SU-DHL-6 (cell line): ENCODE measurements around the gene PTGDS.

Experiments
- H2AFZ ChIP-seq: fragments of 200-600 bp; sonication (generic); 2 replicates; pipeline ENCODE4 v1.6.1; 2014; ENCODE audit warnings: low read depth, mild to moderate bottlenecking, moderate library complexity, mixed read lengths, antibody characterized with exemption, low read length; ENCODE audit not compliant: severe bottlenecking
- H3F3A ChIP-seq: fragments of 200-600 bp; shearing (Covaris generic); 2 replicates; pipeline ENCODE4 v1.6.0; 2016; ENCODE audit warnings: antibody characterized with exemption, mild to moderate bottlenecking; ENCODE audit not compliant: insufficient read depth
- H3K27ac ChIP-seq: fragments of 200-600 bp; sonication (generic); 2 replicates; pipeline ENCODE4 v1.5.1; 2016; ENCODE audit warnings: low read depth, mild to moderate bottlenecking, low read length, moderate library complexity, mixed read lengths
- H3K27me3 ChIP-seq: fragments of 200-600 bp; sonication (generic), shearing (Covaris generic); 2 replicates; pipeline ENCODE4 v1.6.0; 2014; ENCODE audit warnings: mild to moderate bottlenecking, low read length
- H3K36me3 ChIP-seq: fragments of 200-600 bp; sonication (generic); 2 replicates; pipeline ENCODE4 v1.6.1; 2014; ENCODE audit warnings: mild to moderate bottlenecking, low read length, mixed read lengths
- H3K4me2 ChIP-seq: fragments of 300-600, 200-600 bp; shearing (Covaris generic), sonication (generic); 2 replicates; pipeline ENCODE4 v1.6.0; 2014; ENCODE audit warnings: low read length, low read depth, mild to moderate bottlenecking; ENCODE audit not compliant: poor library complexity, severe bottlenecking
- H3K4me3 ChIP-seq: fragments of 200-600 bp; sonication (generic); 2 replicates; pipeline ENCODE4 v1.5.1; 2014; ENCODE audit warnings: antibody characterized with exemption, low read length, mild to moderate bottlenecking, mixed read lengths; ENCODE audit not compliant: insufficient read depth, poor library complexity, severe bottlenecking
- H3K79me2 ChIP-seq: fragments of 200-600 bp; sonication (generic); 2 replicates; pipeline ENCODE4 v1.6.1; 2014; ENCODE audit warnings: mild to moderate bottlenecking, low read length, moderate library complexity; ENCODE audit not compliant: insufficient read depth
- H3K9ac ChIP-seq: fragments of 200-600 bp; sonication (generic); 2 replicates; pipeline ENCODE4 v1.7.0; 2014; ENCODE audit warnings: mild to moderate bottlenecking, low read length
- H3K9me2 ChIP-seq: fragments of 200-600 bp; sonication (generic); replicated peaks from 2 replicates; pipeline ENCODE4 v1.6.1; 2014; ENCODE audit warnings: low read length; ENCODE audit not compliant: insufficient read depth
- H3K9me3 ChIP-seq: fragments of 200-600 bp; sonication (generic); 2 replicates; pipeline ENCODE4 v1.6.1; 2014; ENCODE audit warnings: low read length, mixed read lengths; ENCODE audit not compliant: insufficient read depth
- H4K20me1 ChIP-seq: fragments of 200-600 bp; sonication (generic); 2 replicates; pipeline ENCODE4 v1.6.1; 2014; ENCODE audit warnings: low read depth, mild to moderate bottlenecking, antibody characterized with exemption, low read length, moderate library complexity, mixed read lengths
- CTCF ChIP-seq: fragments of 200-600 bp; sonication (generic); IDR thresholded peaks from one replicate; pipeline ENCODE4 v1.5.1; 2017; ENCODE audit warnings: antibody characterized with exemption, mild to moderate bottlenecking, low read length, moderate library complexity; ENCODE audit not compliant: insufficient read depth, poor library complexity, severe bottlenecking
- EZH2phosphoT487 ChIP-seq: fragments of 200-600 bp; sonication (generic), shearing (Covaris generic); conservative IDR thresholded peaks from 2 replicates; pipeline ENCODE4 v1.6.1; 2018; ENCODE audit warnings: mild to moderate bottlenecking, antibody characterized with exemption, low read length, moderate library complexity, mixed read lengths

PTGDS gene

DNA sequence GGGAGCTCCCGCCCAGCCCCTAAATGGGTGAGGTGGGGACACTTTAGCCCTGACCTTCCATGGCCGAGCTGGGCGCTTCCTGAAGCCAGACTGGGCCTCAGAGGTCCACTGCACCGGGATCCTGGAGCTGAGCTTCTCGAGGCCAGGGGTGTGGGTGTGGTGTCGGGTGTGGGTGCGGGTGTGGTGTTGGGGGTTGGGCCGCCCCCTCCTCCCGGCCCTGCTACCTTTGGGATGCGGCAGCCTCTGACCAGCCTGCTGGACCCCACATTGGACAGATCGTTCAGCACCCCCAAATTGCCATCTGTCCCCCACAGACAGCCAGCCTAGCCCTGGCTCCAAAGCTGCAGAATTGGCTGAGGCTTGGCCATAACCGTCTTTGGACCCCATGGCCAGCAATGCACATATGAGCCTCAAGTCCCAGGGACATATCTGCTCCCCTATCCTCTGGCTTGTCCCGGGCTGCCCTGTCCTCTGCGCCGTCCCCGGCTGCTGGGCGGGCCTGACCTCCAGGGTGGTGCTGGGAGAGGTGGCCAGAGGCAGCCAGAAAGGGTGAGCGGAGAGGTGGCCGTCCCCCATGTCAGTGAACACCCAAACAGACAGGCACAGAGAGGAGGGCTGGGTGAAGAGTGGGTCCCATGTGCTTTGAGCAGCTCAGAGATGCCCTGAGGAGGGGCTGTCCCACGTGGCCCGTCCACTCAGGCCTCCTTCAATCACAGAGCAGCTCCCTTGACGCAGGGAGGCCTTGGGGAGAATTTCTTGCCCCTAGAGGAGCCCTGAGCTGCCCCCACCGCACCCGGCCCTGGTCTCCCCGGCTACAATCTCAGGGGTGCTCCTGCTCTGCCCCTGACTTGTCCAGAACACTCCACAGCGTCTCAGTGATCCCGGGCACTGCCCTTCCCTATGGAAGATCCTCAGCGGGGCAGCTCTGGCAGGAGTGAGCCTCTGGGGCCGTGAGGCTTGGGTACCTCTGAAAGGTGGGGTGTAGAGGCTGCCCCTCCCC, 3.4 kb upstream of the PTGDS start:
- no peaks in the 10 kb centered on the region for H4K20me1 ChIP-seq
- no peaks in the 10 kb centered on the region for H3K27me3 ChIP-seq
- H3K36me3 ChIP-seq = no peaks in the 10 kb centered on the region
- H3K9me3 ChIP-seq = no peaks in the 10 kb centered on the region
- no peak overlapping the region for H3K9ac ChIP-seq
- no peak overlapping the region for H2AFZ ChIP-seq
- TF ChIP-seq CTCF (no peak), EZH2phosphoT487 (no peak)
- no peaks in the 10 kb centered on the region for H3K9me2 ChIP-seq
- no peaks in the 10 kb centered on the region for H3K79me2 ChIP-seq
- no peaks in the 10 kb centered on the region for H3F3A ChIP-seq
- H3K4me2 ChIP-seq = no peak overlapping the region
- H3K4me3 ChIP-seq = no peak overlapping the region
- no peak overlapping the region for H3K27ac ChIP-seq

GRCh38 chr9:136974817-136975535, 2.3 kb upstream of the PTGDS start:
- H3K9me2 ChIP-seq = no peaks in the 10 kb centered on the region
- no peaks in the 10 kb centered on the region for H3K27me3 ChIP-seq
- H3K9ac ChIP-seq = no peak overlapping the region
- H3K27ac ChIP-seq = no peak overlapping the region
- H3K9me3 ChIP-seq = no peaks in the 10 kb centered on the region
- no peaks in the 10 kb centered on the region for H3F3A ChIP-seq
- H3K4me2 ChIP-seq = no peak overlapping the region
- H3K36me3 ChIP-seq = no peaks in the 10 kb centered on the region
- H4K20me1 ChIP-seq = no peaks in the 10 kb centered on the region
- no peak for TF ChIP-seq EZH2phosphoT487
- TF ChIP-seq CTCF = no peak
- no peaks in the 10 kb centered on the region for H3K79me2 ChIP-seq
- H2AFZ ChIP-seq = no peak overlapping the region
- H3K4me3 ChIP-seq = no peak overlapping the region

DNA sequence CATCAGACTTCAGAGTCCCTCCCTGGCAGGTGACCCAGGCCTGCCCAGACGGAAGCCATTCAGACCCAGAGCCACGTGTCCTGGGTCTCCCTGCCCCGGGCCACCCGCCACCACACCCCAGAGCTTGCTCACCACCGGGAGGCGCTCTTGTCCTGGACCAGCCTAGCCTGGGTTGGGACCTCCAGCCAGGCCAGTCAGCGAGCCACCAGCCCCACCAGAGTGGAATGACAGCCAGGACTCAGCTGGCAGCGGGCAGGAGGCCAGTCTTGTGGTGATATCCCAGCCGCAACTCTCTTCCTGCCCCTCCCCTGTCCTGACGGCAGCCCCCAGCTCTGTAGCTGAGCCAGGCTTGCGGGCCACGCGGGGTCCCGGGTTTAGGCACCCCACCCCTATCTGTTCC, 1.7 kb upstream of the PTGDS start:
- H3F3A ChIP-seq = no peaks in the 10 kb centered on the region
- no peaks in the 10 kb centered on the region for H3K9me3 ChIP-seq
- no peaks in the 10 kb centered on the region for H3K79me2 ChIP-seq
- no peak for TF ChIP-seq EZH2phosphoT487
- no peak for TF ChIP-seq CTCF
- H3K36me3 ChIP-seq = no peaks in the 10 kb centered on the region
- H4K20me1 ChIP-seq = no peaks in the 10 kb centered on the region
- H3K9ac ChIP-seq = no peak overlapping the region
- H3K9me2 ChIP-seq = no peaks in the 10 kb centered on the region
- H3K4me3 ChIP-seq = no peak overlapping the region
- H3K27me3 ChIP-seq = no peaks in the 10 kb centered on the region
- H2AFZ ChIP-seq = no peak overlapping the region
- no peak overlapping the region for H3K27ac ChIP-seq
- no peak overlapping the region for H3K4me2 ChIP-seq
